GM12864 (cell line): ENCODE results near the gene GAMT.
"Not testable (repeated sequence)": the region's sequence is repeated elsewhere in the genome, so short reads cannot be mapped to it uniquely, and the experiment has no call there.

Experiments used
- DNase-seq: peaks from one replicate; pipeline ENCODE4 v3.0.0-alpha.2; 2011; ENCODE audit warnings: low read depth
- H3K4me3 ChIP-seq: 2 replicates; pipeline ENCODE4 v1.5.1; 2011; ENCODE audit warnings: mild to moderate bottlenecking, low read depth, low read length, control low read depth
- TF ChIP-seq, protein P1 (sequence below): IDR thresholded peaks from 2 replicates; pipeline ENCODE4 v1.5.1; 2011; ENCODE audit warnings: low read depth, mild to moderate bottlenecking, moderate library complexity, low read length, control low read depth, inconsistent platforms; ENCODE audit errors: missing control alignments

Gene GAMT

DNA sequence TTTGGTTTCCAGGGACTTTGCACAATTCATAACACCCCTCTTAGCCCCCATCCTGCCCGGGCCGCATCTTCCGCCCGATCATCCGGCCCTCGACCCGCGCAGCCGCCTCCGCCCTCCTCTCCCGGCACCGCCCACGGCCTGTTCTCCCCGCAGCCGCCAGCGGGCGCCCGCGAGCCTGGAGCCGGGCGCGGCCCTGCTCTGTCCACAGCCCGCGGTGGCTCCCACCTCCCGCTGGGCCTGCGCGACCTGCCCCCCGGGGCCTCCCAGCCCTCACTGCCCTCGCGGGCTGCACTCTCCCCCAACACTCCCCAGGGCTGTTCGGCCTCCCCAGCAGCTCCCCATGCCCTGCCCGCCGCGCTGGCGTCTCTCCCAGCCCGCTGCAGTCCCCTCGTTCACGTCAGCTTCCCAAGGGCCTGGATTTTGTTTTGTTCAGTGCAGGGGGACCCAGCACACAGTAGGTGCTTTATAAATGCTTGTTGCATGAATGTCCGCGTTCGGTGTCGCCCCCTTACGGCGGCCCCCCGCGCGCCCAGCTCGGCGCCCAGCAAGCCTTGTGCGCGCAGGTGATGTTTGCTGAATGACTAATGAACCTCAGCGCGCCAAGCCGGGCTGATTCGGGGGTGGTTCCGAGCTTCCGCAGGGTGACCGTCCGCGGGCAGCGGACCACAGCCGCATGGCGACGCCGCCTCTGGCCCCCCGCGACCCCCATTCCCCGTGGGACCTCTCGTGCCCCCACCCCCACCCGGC is 44.0 kb upstream of the GAMT start:
- DNase-seq = no peak

DNA sequence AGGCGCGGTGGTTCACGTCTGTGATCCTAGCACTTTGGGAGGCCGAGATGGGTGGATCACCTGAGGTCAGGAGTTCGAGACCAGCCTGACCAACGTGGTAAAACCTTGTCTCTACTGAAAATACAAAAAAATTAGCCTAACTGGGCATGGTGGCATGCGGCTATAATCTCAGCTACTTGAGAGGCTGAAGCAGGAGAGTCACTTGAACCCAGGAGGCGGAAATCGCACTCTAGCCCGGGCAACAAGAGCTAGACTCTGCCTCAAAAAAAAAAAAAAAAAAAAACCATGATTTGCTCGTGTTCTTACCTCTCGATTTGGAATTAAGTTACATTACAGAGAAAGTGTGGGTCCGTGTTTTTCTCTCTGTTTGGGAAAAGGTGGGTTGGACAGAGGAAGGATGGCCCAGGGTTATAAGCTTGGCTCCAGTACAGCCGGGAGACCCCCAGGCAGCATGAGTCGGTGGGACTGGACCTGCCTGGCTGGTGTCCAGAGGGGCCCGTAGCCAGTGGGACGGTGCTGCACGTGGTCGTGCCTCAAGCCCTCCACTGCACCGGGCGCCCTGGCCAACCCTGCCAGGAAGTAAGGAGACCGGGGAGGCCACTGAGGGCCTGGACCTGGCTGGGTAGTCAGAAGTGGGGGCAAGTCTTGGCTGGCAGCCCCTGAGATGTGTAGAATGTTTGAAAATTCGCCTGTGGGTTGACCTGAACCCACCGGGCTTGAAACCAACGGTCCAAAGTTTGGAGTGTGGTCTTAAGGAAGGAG is 40.5 kb upstream of the GAMT start:
- H3K4me3 ChIP-seq = no peak overlapping the region
- TF ChIP-seq, protein P1, sequence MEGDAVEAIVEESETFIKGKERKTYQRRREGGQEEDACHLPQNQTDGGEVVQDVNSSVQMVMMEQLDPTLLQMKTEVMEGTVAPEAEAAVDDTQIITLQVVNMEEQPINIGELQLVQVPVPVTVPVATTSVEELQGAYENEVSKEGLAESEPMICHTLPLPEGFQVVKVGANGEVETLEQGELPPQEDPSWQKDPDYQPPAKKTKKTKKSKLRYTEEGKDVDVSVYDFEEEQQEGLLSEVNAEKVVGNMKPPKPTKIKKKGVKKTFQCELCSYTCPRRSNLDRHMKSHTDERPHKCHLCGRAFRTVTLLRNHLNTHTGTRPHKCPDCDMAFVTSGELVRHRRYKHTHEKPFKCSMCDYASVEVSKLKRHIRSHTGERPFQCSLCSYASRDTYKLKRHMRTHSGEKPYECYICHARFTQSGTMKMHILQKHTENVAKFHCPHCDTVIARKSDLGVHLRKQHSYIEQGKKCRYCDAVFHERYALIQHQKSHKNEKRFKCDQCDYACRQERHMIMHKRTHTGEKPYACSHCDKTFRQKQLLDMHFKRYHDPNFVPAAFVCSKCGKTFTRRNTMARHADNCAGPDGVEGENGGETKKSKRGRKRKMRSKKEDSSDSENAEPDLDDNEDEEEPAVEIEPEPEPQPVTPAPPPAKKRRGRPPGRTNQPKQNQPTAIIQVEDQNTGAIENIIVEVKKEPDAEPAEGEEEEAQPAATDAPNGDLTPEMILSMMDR = no peak
- no peak for DNase-seq

More for the DNA sequence above, 44.0 kb upstream of the GAMT start:
- peak overlapping the region; percentile 47 for H3K4me3 ChIP-seq
- TF ChIP-seq, protein P1 = peak; percentile 87

DNA sequence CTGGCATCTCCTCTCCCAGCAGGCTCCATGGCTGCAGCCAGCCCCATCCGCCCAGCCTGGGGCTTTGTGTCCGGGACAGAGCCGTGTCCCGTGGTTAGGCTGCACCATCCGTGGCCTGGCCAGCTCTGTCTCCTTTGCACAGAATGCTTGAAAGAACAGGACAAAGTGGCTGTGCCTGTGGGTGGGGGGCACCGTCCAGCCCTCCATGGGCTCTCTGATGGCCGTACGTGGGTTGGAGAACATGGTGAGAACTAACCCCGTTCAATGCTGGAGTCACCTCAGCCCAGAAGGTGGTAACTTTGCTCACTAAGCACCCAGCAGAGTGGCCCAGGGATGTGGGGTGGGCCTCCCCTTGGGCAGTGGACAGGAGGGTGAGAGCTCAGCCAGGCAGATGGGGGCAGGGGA is 39.7 kb upstream of the GAMT start:
- TF ChIP-seq, protein P1 = no peak
- DNase-seq = no peak
- H3K4me3 ChIP-seq = no peak overlapping the region

DNA sequence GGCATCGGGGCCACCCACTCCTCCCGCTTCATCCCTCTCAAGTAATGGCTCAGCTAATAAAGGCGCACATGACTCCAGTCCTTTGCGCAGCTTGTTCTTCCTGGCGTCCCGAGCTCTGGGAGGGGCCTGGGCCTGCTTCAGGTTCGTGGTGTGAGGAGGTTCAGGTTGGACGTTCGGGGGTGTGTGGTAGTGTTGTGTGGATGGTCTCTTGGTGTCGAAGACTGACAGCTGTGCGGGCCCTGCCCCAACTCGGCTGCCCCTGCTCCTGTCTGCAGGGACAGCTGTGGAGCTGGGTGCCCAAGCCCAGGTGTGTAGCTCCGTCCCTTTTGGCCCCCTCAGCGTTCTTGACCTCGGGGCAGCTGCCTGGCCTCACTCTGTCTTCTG is 39.1 kb upstream of the GAMT start:
- H3K4me3 ChIP-seq = peak overlapping the region; percentile 74
- TF ChIP-seq, protein P1 = no peak
- DNase-seq = no peak

DNA sequence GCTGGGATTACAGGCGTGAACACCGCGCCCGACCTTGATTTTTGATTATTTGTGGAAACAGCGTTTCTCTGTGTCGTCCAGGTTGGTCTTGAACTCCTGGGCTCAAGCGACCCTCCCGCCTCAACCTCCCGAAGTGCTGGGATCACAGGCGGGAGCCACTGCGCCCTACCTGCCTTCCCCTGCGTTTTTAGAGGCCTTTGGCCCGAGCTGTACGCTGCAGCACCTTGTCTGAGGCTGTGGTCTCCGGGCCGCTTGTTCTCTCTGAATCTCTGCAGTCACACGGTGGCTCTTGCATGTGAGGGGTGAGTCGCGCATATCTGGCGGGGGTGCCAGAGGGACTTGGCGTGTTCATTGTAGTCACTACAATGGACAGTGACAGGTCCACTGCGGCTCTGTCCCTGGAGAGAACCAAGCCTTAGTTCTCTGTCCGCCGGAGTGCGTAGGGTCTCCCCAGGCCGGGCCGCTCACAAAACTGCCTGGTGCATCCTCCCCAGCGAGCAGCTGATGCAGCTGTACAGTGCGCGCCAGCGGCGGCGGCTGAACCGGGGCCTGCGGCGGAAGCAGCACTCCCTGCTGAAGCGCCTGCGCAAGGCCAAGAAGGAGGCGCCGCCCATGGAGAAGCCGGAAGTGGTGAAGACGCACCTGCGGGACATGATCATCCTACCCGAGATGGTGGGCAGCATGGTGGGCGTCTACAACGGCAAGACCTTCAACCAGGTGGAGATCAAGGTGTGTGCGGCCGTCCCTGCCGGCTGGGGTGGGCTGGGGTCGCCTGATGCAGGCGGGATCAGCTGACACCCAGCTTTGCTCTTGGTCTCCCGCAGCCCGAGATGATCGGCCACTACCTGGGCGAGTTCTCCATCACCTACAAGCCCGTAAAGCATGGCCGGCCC is 38.4 kb upstream of the GAMT start:
- DNase-seq = not testable (repeated sequence)
- peak overlapping the region; percentile 74 for H3K4me3 ChIP-seq

DNA sequence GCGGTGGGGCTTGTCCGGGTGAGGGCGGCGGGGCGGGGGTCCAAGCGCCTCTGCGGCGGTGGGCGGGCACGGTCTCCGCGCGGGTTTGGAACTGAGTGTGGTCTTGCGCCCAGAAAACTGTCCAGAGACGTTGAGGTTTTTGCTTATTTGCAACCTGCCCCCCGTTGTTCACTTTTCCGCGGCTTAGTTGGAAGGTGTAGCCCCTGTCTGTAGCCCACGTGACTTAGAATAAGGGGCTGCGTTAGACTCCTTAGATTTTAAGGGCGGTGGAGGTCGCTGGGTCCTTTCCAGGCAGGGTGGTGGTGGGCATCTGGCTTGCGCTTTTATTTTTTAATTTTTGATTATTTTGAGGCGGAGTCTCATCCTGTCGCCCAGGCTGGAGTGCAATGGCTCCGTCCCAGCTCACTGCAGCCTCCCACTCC is 37.6 kb upstream of the GAMT start:
- peak overlapping the region; percentile 74 for H3K4me3 ChIP-seq
- TF ChIP-seq, protein P1 = no peak
- DNase-seq = no peak
